ENCODE measurements around the gene MAP2K4.

Gene MAP2K4

GRCh38 chr17:12118617-12119016 lies 97.9 kb downstream of the MAP2K4 start:
- WGBS = 98% methylated on average over 2 of the region's 3 CpGs
- Histone ChIP-seq H3K4me1 (ENCODE audit: control insufficient read depth, insufficient read depth, low read depth, low read length) (no peaks in the 10 kb centered on the region), H3K4me3 (ENCODE audit: insufficient read depth in 1 of 2, low read depth in 1 of 2, low read length in 2 of 2) (no peak overlapping the region), H3K36me3 (ENCODE audit: control insufficient read depth in 1 of 2, insufficient read depth in 2 of 2, low read depth in 1 of 2, low read length in 2 of 2) (peaks cover 5 to 49% of the 10 kb centered on the region in 2 experiments), H3K9ac (ENCODE audit: low read length) (no peak overlapping the region), H2BK5ac (ENCODE audit: low read depth, low read length, poor library complexity, severe bottlenecking) (peak overlapping the region; percentile 8), H4K91ac (ENCODE audit: low read length) (no peak overlapping the region), H2BK15ac (ENCODE audit: low read depth, poor library complexity, severe bottlenecking) (no peak overlapping the region), H3K4ac (ENCODE audit: low read depth in 1 of 2, low read length in 2 of 2) (no peak overlapping the region), H3K23ac (ENCODE audit: low read length in 2 of 2) (no peak overlapping the region), H2BK120ac (ENCODE audit: low read depth, low read length) (no peak overlapping the region), H3K4me2 (ENCODE audit: low read length, poor library complexity, severe bottlenecking) (no peak overlapping the region), H3K9me3 (ENCODE audit: control insufficient read depth, low read length) (no peaks in the 10 kb centered on the region), H2BK12ac (ENCODE audit: low read length in 2 of 2) (no peak overlapping the region), H3K18ac (ENCODE audit: low read depth in 1 of 2, low read length in 2 of 2) (no peak overlapping the region), H2AFZ (ENCODE audit: low read depth, low read length) (no peak overlapping the region), H3K27me3 (ENCODE audit: control insufficient read depth in 1 of 2, insufficient read depth in 1 of 2, low read length in 2 of 2) (no peaks in the 10 kb centered on the region), H3K14ac (ENCODE audit: low read length in 2 of 2) (no peak overlapping the region), H2AK5ac (ENCODE audit: low read length, severe bottlenecking) (no peak overlapping the region), H4K8ac (ENCODE audit: low read length) (no peak overlapping the region), H3K27ac (ENCODE audit: low read length, poor library complexity, severe bottlenecking) (no peak overlapping the region), H3K79me1 (replicated peaks; ENCODE audit: low read length, poor library complexity, severe bottlenecking) (peaks cover 17% of the 10 kb centered on the region)
- no peak for DNase-seq

- Histone ChIP-seq H2BK120ac (ENCODE audit: low read depth, low read length) (no peak overlapping the region), H3K14ac (ENCODE audit: low read length in 2 of 2) (no peak overlapping the region), H3K36me3 (ENCODE audit: control insufficient read depth in 1 of 2, insufficient read depth in 2 of 2, low read depth in 1 of 2, low read length in 2 of 2) (peaks cover 6 to 42% of the 10 kb centered on the region in 2 experiments), H3K4me3 (ENCODE audit: insufficient read depth in 1 of 2, low read depth in 1 of 2, low read length in 2 of 2) (peak overlapping the region in 1 of 2 experiments; percentile 40), H3K18ac (ENCODE audit: low read depth in 1 of 2, low read length in 2 of 2) (no peak overlapping the region), H3K23ac (ENCODE audit: low read length in 2 of 2) (no peak overlapping the region), H2AFZ (ENCODE audit: low read depth, low read length) (no peak overlapping the region), H2AK5ac (ENCODE audit: low read length, severe bottlenecking) (no peak overlapping the region), H3K9me3 (ENCODE audit: control insufficient read depth, low read length) (no peaks in the 10 kb centered on the region), H3K4me1 (ENCODE audit: control insufficient read depth, insufficient read depth, low read depth, low read length) (no peaks in the 10 kb centered on the region), H3K4me2 (ENCODE audit: low read length, poor library complexity, severe bottlenecking) (no peak overlapping the region), H4K91ac (ENCODE audit: low read length) (no peak overlapping the region), H3K4ac (ENCODE audit: low read depth in 1 of 2, low read length in 2 of 2) (no peak overlapping the region), H2BK5ac (ENCODE audit: low read depth, low read length, poor library complexity, severe bottlenecking) (no peak overlapping the region), H2BK12ac (ENCODE audit: low read length in 2 of 2) (no peak overlapping the region), H3K27ac (ENCODE audit: low read length, poor library complexity, severe bottlenecking) (no peak overlapping the region), H3K27me3 (ENCODE audit: control insufficient read depth in 1 of 2, insufficient read depth in 1 of 2, low read length in 2 of 2) (no peaks in the 10 kb centered on the region), H2BK15ac (ENCODE audit: low read depth, poor library complexity, severe bottlenecking) (no peak overlapping the region), H3K9ac (ENCODE audit: low read length) (peak overlapping the region; percentile 70), H3K79me1 (replicated peaks; ENCODE audit: low read length, poor library complexity, severe bottlenecking) (peaks cover 18% of the 10 kb centered on the region), H4K8ac (ENCODE audit: low read length) (no peak overlapping the region)
- WGBS = 89% methylated on average over 4 of the region's 6 CpGs
- DNase-seq = no peak
These were observed 101.4 kb downstream of the MAP2K4 start for GRCh38 chr17:12122075-12122474.

- H3K4me1 ChIP-seq (ENCODE audit: control insufficient read depth, insufficient read depth, low read depth, low read length) = no peaks in the 10 kb centered on the region
- no peaks in the 10 kb centered on the region for H3K27me3 ChIP-seq (ENCODE audit: control insufficient read depth in 1 of 2, insufficient read depth in 1 of 2, low read length in 2 of 2)
- no peak overlapping the region for H3K9ac ChIP-seq (ENCODE audit: low read length)
- H3K4me2 ChIP-seq (ENCODE audit: low read length, poor library complexity, severe bottlenecking) = no peak overlapping the region
- no peak for DNase-seq
- H3K79me1 ChIP-seq (replicated peaks; ENCODE audit: low read length, poor library complexity, severe bottlenecking) = peaks cover 10% of the 10 kb centered on the region
- no peak overlapping the region for H3K4me3 ChIP-seq (ENCODE audit: insufficient read depth in 1 of 2, low read depth in 1 of 2, low read length in 2 of 2)
- H2BK15ac ChIP-seq (ENCODE audit: low read depth, poor library complexity, severe bottlenecking) = no peak overlapping the region
- H3K36me3 ChIP-seq (ENCODE audit: control insufficient read depth in 1 of 2, insufficient read depth in 2 of 2, low read depth in 1 of 2, low read length in 2 of 2) = peaks cover 16 to 71% of the 10 kb centered on the region in 2 experiments
- H2AFZ ChIP-seq (ENCODE audit: low read depth, low read length) = no peak overlapping the region
- peak overlapping the region; percentile 62 for H2BK5ac ChIP-seq (ENCODE audit: low read depth, low read length, poor library complexity, severe bottlenecking)
- H3K4ac ChIP-seq (ENCODE audit: low read depth in 1 of 2, low read length in 2 of 2) = no peak overlapping the region
- H3K23ac ChIP-seq (ENCODE audit: low read length in 2 of 2) = no peak overlapping the region
- H2AK5ac ChIP-seq (ENCODE audit: low read length, severe bottlenecking) = no peak overlapping the region
- H3K18ac ChIP-seq (ENCODE audit: low read depth in 1 of 2, low read length in 2 of 2) = no peak overlapping the region
- 93% methylated on average over 1 of the region's 2 CpGs for WGBS
- H3K14ac ChIP-seq (ENCODE audit: low read length in 2 of 2) = no peak overlapping the region
- H3K27ac ChIP-seq (ENCODE audit: low read length, poor library complexity, severe bottlenecking) = no peak overlapping the region
- no peak overlapping the region for H4K8ac ChIP-seq (ENCODE audit: low read length)
- no peak overlapping the region for H4K91ac ChIP-seq (ENCODE audit: low read length)
- no peaks in the 10 kb centered on the region for H3K9me3 ChIP-seq (ENCODE audit: control insufficient read depth, low read length)
- no peak overlapping the region for H2BK12ac ChIP-seq (ENCODE audit: low read length in 2 of 2)
- H2BK120ac ChIP-seq (ENCODE audit: low read depth, low read length) = no peak overlapping the region
These were observed 106.5 kb downstream of the MAP2K4 start for GRCh38 chr17:12127177-12127576.

GRCh38 chr17:12127667-12128066 lies 107.0 kb downstream of the MAP2K4 start:
- no peak overlapping the region for H3K4me2 ChIP-seq (ENCODE audit: low read length, poor library complexity, severe bottlenecking)
- H3K14ac ChIP-seq (ENCODE audit: low read length in 2 of 2) = no peak overlapping the region
- H3K79me1 ChIP-seq (replicated peaks; ENCODE audit: low read length, poor library complexity, severe bottlenecking) = peaks cover 10% of the 10 kb centered on the region
- no peak overlapping the region for H2AFZ ChIP-seq (ENCODE audit: low read depth, low read length)
- no peak overlapping the region for H4K8ac ChIP-seq (ENCODE audit: low read length)
- H2BK5ac ChIP-seq (ENCODE audit: low read depth, low read length, poor library complexity, severe bottlenecking) = no peak overlapping the region
- DNase-seq = no peak
- H3K4me3 ChIP-seq (ENCODE audit: insufficient read depth in 1 of 2, low read depth in 1 of 2, low read length in 2 of 2) = no peak overlapping the region
- no peak overlapping the region for H2BK12ac ChIP-seq (ENCODE audit: low read length in 2 of 2)
- 97% methylated on average over 2 of the region's 2 CpGs for WGBS
- no peak overlapping the region for H4K91ac ChIP-seq (ENCODE audit: low read length)
- H3K18ac ChIP-seq (ENCODE audit: low read depth in 1 of 2, low read length in 2 of 2) = no peak overlapping the region
- H3K27me3 ChIP-seq (ENCODE audit: control insufficient read depth in 1 of 2, insufficient read depth in 1 of 2, low read length in 2 of 2) = no peaks in the 10 kb centered on the region
- no peak overlapping the region for H2BK120ac ChIP-seq (ENCODE audit: low read depth, low read length)
- H3K23ac ChIP-seq (ENCODE audit: low read length in 2 of 2) = no peak overlapping the region
- no peaks in the 10 kb centered on the region for H3K4me1 ChIP-seq (ENCODE audit: control insufficient read depth, insufficient read depth, low read depth, low read length)
- H3K9ac ChIP-seq (ENCODE audit: low read length) = no peak overlapping the region
- no peak overlapping the region for H2BK15ac ChIP-seq (ENCODE audit: low read depth, poor library complexity, severe bottlenecking)
- no peaks in the 10 kb centered on the region for H3K9me3 ChIP-seq (ENCODE audit: control insufficient read depth, low read length)
- no peak overlapping the region for H2AK5ac ChIP-seq (ENCODE audit: low read length, severe bottlenecking)
- no peak overlapping the region for H3K27ac ChIP-seq (ENCODE audit: low read length, poor library complexity, severe bottlenecking)
- no peak overlapping the region for H3K4ac ChIP-seq (ENCODE audit: low read depth in 1 of 2, low read length in 2 of 2)
- H3K36me3 ChIP-seq (ENCODE audit: control insufficient read depth in 1 of 2, insufficient read depth in 2 of 2, low read depth in 1 of 2, low read length in 2 of 2) = peaks cover 16 to 76% of the 10 kb centered on the region in 2 experiments
